Gastroesophageal sphincter (tissue), 3 donors: Measurements from ENCODE around the gene FLOT2.

ENCODE experiments used
- CTCF ChIP-seq, 4 experiments: fragments of 200-600 bp in 2 of 4; fragments of 450-650 bp in 2 of 4; sonication (generic) in 1 of 4; IDR thresholded peaks; one replicate each; pipeline ENCODE4 v1.5.1; 2017 to 2019; ENCODE audit warnings: antibody characterized with exemption in 4 of 4, mild to moderate bottlenecking in 2 of 4, moderate library complexity in 2 of 4
- EP300 ChIP-seq: sonication (generic); formaldehyde crosslinking; IDR thresholded peaks from one replicate; pipeline ENCODE4 v1.6.1; 2017; ENCODE audit warnings: antibody characterized with exemption, mild to moderate bottlenecking
- POLR2A ChIP-seq, 2 donors: fragments of 450-650 bp; IDR thresholded peaks; one replicate each; pipeline ENCODE4 v1.6.1; 2017; ENCODE audit warnings: antibody characterized with exemption in 2 of 2, mild to moderate bottlenecking in 2 of 2, moderate library complexity in 1 of 2

DNA sequence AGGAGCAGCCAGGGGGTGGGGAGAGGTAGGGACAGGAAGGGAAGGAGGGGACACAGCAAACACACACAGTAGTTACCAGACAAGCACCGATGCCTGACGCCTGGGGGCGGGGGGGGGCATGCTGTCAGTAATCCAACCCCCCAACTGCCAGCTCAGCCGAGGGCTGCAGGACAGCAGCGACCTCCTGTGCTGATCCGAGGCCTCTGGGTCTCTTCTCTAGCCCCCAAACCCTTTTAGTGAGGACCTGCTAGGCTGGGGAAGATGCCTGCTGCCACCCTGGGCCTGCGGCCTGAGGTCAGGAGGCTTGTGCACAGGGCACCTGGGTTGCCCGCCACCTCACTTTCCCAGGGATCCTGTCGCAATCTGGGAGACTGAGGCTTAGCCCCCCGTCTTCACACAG lies 11.6 kb downstream of the FLOT2 start:
- TF ChIP-seq CTCF (IDR thresholded peaks at IDR 0.05): no peak
- no peak for TF ChIP-seq POLR2A (IDR thresholded peaks at IDR 0.05)
- no peak for TF ChIP-seq EP300
